ENCODE data around the gene DRC1. TPM values are rescaled to one million over a fixed set of nuclear protein-coding genes. Genes with fewer than 3 reads are reported as not detected.
"Not testable (repeated sequence)": the region's sequence is repeated elsewhere in the genome, so short reads cannot be mapped to it uniquely, and the experiment has no call there.

Gene DRC1
- total RNA-seq, 8 experiments from 2014 or later = 0.43 to 37.1 (median 0.58) TPM; not detected in 3

- H3K4me1 ChIP-seq (replicated peaks in 1 of 2) = peaks cover 12 to 15% of the 10 kb centered on the region in 2 donors
- no peak overlapping the region for H3K27ac ChIP-seq
- in situ Hi-C loops (cut with MboI; ENCODE audit: low pct_unique_long_range_greater_than_20kb in 2 of 9, low sequenced_read_pairs in 9 of 9, unreplicated experiment in 9 of 9) = loop anchor here in 1 of 9 experiments (25.0 kb wide), 1 partner anchor 226 kb away; the partner anchor contains the start of genes HADHA and HADHB
- no peak overlapping the region for H3K4me3 ChIP-seq
- peak; percentile 5 to 58 (median 36) for ATAC-seq (replicated peaks in 6 of 8)
- WGBS, 10 experiments = 85 to 93% (median 93%) methylated on average over 3 to 8 of the region's 25 CpGs; no CpG with 5 or more reads in 7 of the 10 experiments
These were observed 61.8 kb downstream of the DRC1 start for GRCh38 chr2:26463244-26464192.

- Histone ChIP-seq H3K4me3 (no peak overlapping the region), H3K4me1 (replicated peaks in 1 of 2) (peaks cover 12 to 15% of the 10 kb centered on the region in 2 donors), H3K27ac (no peak overlapping the region)
- 54 to 87% (median 69%) methylated on average over 1 to 6 of the region's 14 CpGs; no CpG with 5 or more reads in 6 of the 10 experiments for WGBS, 10 experiments
- in situ Hi-C loops (cut with MboI; ENCODE audit: low pct_unique_long_range_greater_than_20kb in 2 of 9, low sequenced_read_pairs in 9 of 9, unreplicated experiment in 9 of 9) = loop anchor here in 1 of 9 experiments (25.0 kb wide), 1 partner anchor 227 kb away; the partner anchor contains the start of genes HADHA and HADHB
- no peak for ATAC-seq (replicated peaks in 6 of 8)
These were observed 62.9 kb downstream of the DRC1 start for GRCh38 chr2:26464390-26465265.

- H3K4me1 ChIP-seq (replicated peaks in 1 of 2) = peaks cover 12 to 15% of the 10 kb centered on the region in 2 donors
- 100% methylated on average over 1 of the region's 11 CpGs; no CpG with 5 or more reads in 9 of the 10 experiments for WGBS, 10 experiments
- in situ Hi-C loops (cut with MboI; ENCODE audit: low pct_unique_long_range_greater_than_20kb in 2 of 9, low sequenced_read_pairs in 9 of 9, unreplicated experiment in 9 of 9) = loop anchor here in 1 of 9 experiments (25.0 kb wide), 1 partner anchor 228 kb away; the partner anchor contains the start of genes HADHA and HADHB
These were observed 63.7 kb downstream of the DRC1 start for GRCh38 chr2:26465266-26465925.

GRCh38 chr2:26465981-26466471 lies 64.3 kb downstream of the DRC1 start:
- Histone ChIP-seq H3K4me1 (replicated peaks in 1 of 2) (peaks cover 12 to 15% of the 10 kb centered on the region in 2 donors), H3K27ac (no peak overlapping the region), H3K4me3 (no peak overlapping the region)
- 50 to 88% (median 61%) methylated on average over 1 to 6 of the region's 10 CpGs; no CpG with 5 or more reads in 5 of the 10 experiments for WGBS, 10 experiments
- in situ Hi-C loops (cut with MboI; ENCODE audit: low pct_unique_long_range_greater_than_20kb in 2 of 9, low sequenced_read_pairs in 9 of 9, unreplicated experiment in 9 of 9) = loop anchor here in 1 of 9 experiments (25.0 kb wide), 1 partner anchor 229 kb away; the partner anchor contains the start of genes HADHA and HADHB
- no peak for ATAC-seq (replicated peaks in 6 of 8)

More at GRCh38 chr2:26465266-26465925, 63.7 kb downstream of the DRC1 start:
- Histone ChIP-seq H3K27ac (no peak overlapping the region), H3K4me3 (no peak overlapping the region)
- ATAC-seq (replicated peaks in 6 of 8) = no peak

- WGBS, 10 experiments = 87 to 100% (median 97%) methylated on average over 2 to 7 of the region's 22 CpGs; no CpG with 5 or more reads in 5 of the 10 experiments
- H3K27ac ChIP-seq = no peak overlapping the region
These were observed 65.1 kb downstream of the DRC1 start for GRCh38 chr2:26466662-26467310.

GRCh38 chr2:26468544-26468943 lies 66.8 kb downstream of the DRC1 start:
- not testable (repeated sequence) for H3K4me1 ChIP-seq (replicated peaks in 1 of 2); ATAC-seq (replicated peaks in 6 of 8); H3K27ac ChIP-seq; H3K4me3 ChIP-seq
- in situ Hi-C loops (cut with MboI; ENCODE audit: low pct_unique_long_range_greater_than_20kb in 2 of 9, low sequenced_read_pairs in 9 of 9, unreplicated experiment in 9 of 9) = loop anchor here in 1 of 9 experiments (25.0 kb wide), 1 partner anchor 231 kb away; the partner anchor contains the start of genes HADHA and HADHB
- WGBS, 10 experiments = 71 to 100% methylated on average over 1 of the region's 1 CpG; no CpG with 5 or more reads in 8 of the 10 experiments

More at GRCh38 chr2:26466662-26467310, 65.1 kb downstream of the DRC1 start:
- in situ Hi-C loops (cut with MboI; ENCODE audit: low pct_unique_long_range_greater_than_20kb in 2 of 9, low sequenced_read_pairs in 9 of 9, unreplicated experiment in 9 of 9) = loop anchor here in 1 of 9 experiments (25.0 kb wide), 1 partner anchor 229 kb away; the partner anchor contains the start of genes HADHA and HADHB
- Histone ChIP-seq H3K4me1 (replicated peaks in 1 of 2) (peaks cover 12 to 15% of the 10 kb centered on the region in 2 donors), H3K4me3 (no peak overlapping the region)
- no peak for ATAC-seq (replicated peaks in 6 of 8)

GRCh38 chr2:26469092-26469710 lies 67.5 kb downstream of the DRC1 start:
- ATAC-seq (replicated peaks in 6 of 8) = peak in 3 of 8 experiments; percentile 18 to 76 (median 43)

GRCh38 chr2:26469955-26470354 lies 68.2 kb downstream of the DRC1 start:
- H3K27ac ChIP-seq = no peak overlapping the region
- H3K4me1 ChIP-seq (replicated peaks in 1 of 2) = no peaks in the 10 kb centered on the region
- WGBS, 10 experiments = 15 to 100% (median 92%) methylated on average over 1 to 7 of the region's 7 CpGs; no CpG with 5 or more reads in 1 of the 10 experiments
- in situ Hi-C loops (cut with MboI; ENCODE audit: low pct_unique_long_range_greater_than_20kb in 2 of 9, low sequenced_read_pairs in 9 of 9, unreplicated experiment in 9 of 9) = loop anchor here in 1 of 9 experiments (25.0 kb wide), 1 partner anchor 233 kb away; the partner anchor contains the start of genes HADHA and HADHB
- no peak overlapping the region for H3K4me3 ChIP-seq
- ATAC-seq (replicated peaks in 6 of 8) = no peak

More at GRCh38 chr2:26469092-26469710, 67.5 kb downstream of the DRC1 start:
- H3K27ac ChIP-seq = no peak overlapping the region
- in situ Hi-C loops (cut with MboI; ENCODE audit: low pct_unique_long_range_greater_than_20kb in 2 of 9, low sequenced_read_pairs in 9 of 9, unreplicated experiment in 9 of 9) = loop anchor here in 1 of 9 experiments (25.0 kb wide), 1 partner anchor 232 kb away; the partner anchor contains the start of genes HADHA and HADHB
- no peak overlapping the region for H3K4me3 ChIP-seq
- WGBS, 10 experiments = 0 to 60% (median 25%) methylated on average over 1 to 5 of the region's 5 CpGs; no CpG with 5 or more reads in 1 of the 10 experiments
- H3K4me1 ChIP-seq (replicated peaks in 1 of 2) = no peaks in the 10 kb centered on the region

- 78 to 90% methylated on average over 3 to 4 of the region's 9 CpGs; no CpG with 5 or more reads in 8 of the 10 experiments for WGBS, 10 experiments
- no peak overlapping the region for H3K27ac ChIP-seq
- in situ Hi-C loops (cut with MboI; ENCODE audit: low pct_unique_long_range_greater_than_20kb in 2 of 9, low sequenced_read_pairs in 9 of 9, unreplicated experiment in 9 of 9) = loop anchor here in 1 of 9 experiments (25.0 kb wide), 1 partner anchor 233 kb away; the partner anchor contains the start of genes HADHA and HADHB
- peaks cover 7% of the 10 kb centered on the region in 2 donors for H3K4me1 ChIP-seq (replicated peaks in 1 of 2)
- no peak overlapping the region for H3K4me3 ChIP-seq
- ATAC-seq (replicated peaks in 6 of 8) = peak in 1 of 8 experiments; percentile 8
These were observed 69.0 kb downstream of the DRC1 start for GRCh38 chr2:26470601-26471260.

- no peak overlapping the region for H3K4me3 ChIP-seq
- WGBS, 10 experiments = 0 to 80% (median 72%) methylated on average over 1 to 2 of the region's 2 CpGs; no CpG with 5 or more reads in 7 of the 10 experiments
- in situ Hi-C loops (cut with MboI; ENCODE audit: low pct_unique_long_range_greater_than_20kb in 2 of 9, low sequenced_read_pairs in 9 of 9, unreplicated experiment in 9 of 9) = loop anchor here in 1 of 9 experiments (25.0 kb wide), 1 partner anchor 234 kb away; the partner anchor contains the start of genes HADHA and HADHB
- H3K27ac ChIP-seq = no peak overlapping the region
- ATAC-seq (replicated peaks in 6 of 8) = peak in 5 of 8 experiments; percentile 23 to 61 (median 56)
- peaks cover 12% of the 10 kb centered on the region in 2 donors for H3K4me1 ChIP-seq (replicated peaks in 1 of 2)
These were observed 69.6 kb downstream of the DRC1 start for GRCh38 chr2:26471289-26471688.
